ENCODE data around the gene CSMD2.
"Not testable (repeated sequence)": the region's sequence is repeated elsewhere in the genome, so short reads cannot be mapped to it uniquely, and the experiment has no call there.

The CSMD2 gene

GRCh38 chr1:34164771-34165391, at the start of gene CSMD2:
TSS of gene CSMD2 (minus strand) at chr1:34165230. CDS start at chr1:34165097, 133 bp downstream.
- DNase-seq: peak; percentile 61

GRCh38 chr1:34213956-34214355, 48.9 kb upstream of the CSMD2 start:
- DNase-seq: peak; percentile 3

- DNase-seq: no peak
Observed at GRCh38 chr1:34212673-34213072, 47.6 kb upstream of the CSMD2 start.

- DNase-seq: no peak
Observed at GRCh38 chr1:34199927-34200326, 34.9 kb upstream of the CSMD2 start.

- DNase-seq: no peak
Observed at GRCh38 chr1:34192621-34193020, 27.6 kb upstream of the CSMD2 start.

- no peak for DNase-seq
Observed at GRCh38 chr1:34190692-34191091, 25.7 kb upstream of the CSMD2 start.

- no peak for DNase-seq
Observed at GRCh38 chr1:34188985-34189384, 24.0 kb upstream of the CSMD2 start.

GRCh38 chr1:34188418-34188817, 23.4 kb upstream of the CSMD2 start:
- DNase-seq: no peak

GRCh38 chr1:34186741-34187494, 21.9 kb upstream of the CSMD2 start:
- no peak for DNase-seq

- DNase-seq: not testable (repeated sequence)
Observed at GRCh38 chr1:34183381-34183780, 18.4 kb upstream of the CSMD2 start.

- no peak for DNase-seq
Observed at GRCh38 chr1:34178072-34178471, 13.0 kb upstream of the CSMD2 start.

- no peak for DNase-seq
Observed at GRCh38 chr1:34176830-34177603, 12.0 kb upstream of the CSMD2 start, which contains the start of gene C1orf94. TSS of gene C1orf94 (plus strand) at chr1:34176907. CDS start at chr1:34177790, 883 bp downstream.

GRCh38 chr1:34175744-34176143, 10.7 kb upstream of the CSMD2 start:
- DNase-seq: no peak

GRCh38 chr1:34167389-34167788, 2.4 kb upstream of the CSMD2 start:
- no peak for DNase-seq

- no peak for DNase-seq
Observed at GRCh38 chr1:34166625-34167361, 1.8 kb upstream of the CSMD2 start.

GRCh38 chr1:34166191-34166624, 1.2 kb upstream of the CSMD2 start:
- no peak for DNase-seq

- DNase-seq: no peak
Observed at GRCh38 chr1:34165422-34165921, 442 bp upstream of the CSMD2 start.

- no peak for DNase-seq
Observed at GRCh38 chr1:34163792-34164731, 968 bp downstream of the CSMD2 start.

- peak; percentile 82 for DNase-seq
Observed at GRCh38 chr1:34162852-34163766, 1.9 kb downstream of the CSMD2 start.

- DNase-seq: no peak
Observed at GRCh38 chr1:34156739-34157138, 8.3 kb downstream of the CSMD2 start.
